CD4-positive, alpha-beta T cell treated with Interleukin-1 beta for 1 hour (primary cell): ENCODE data around the gene KRTAP6-3.

ENCODE experiments used
- DNase-seq, 2 donors: peaks; one replicate each; pipeline ENCODE4 v3.0.0-alpha.2; 2020 to 2022

Gene KRTAP6-3

DNA sequence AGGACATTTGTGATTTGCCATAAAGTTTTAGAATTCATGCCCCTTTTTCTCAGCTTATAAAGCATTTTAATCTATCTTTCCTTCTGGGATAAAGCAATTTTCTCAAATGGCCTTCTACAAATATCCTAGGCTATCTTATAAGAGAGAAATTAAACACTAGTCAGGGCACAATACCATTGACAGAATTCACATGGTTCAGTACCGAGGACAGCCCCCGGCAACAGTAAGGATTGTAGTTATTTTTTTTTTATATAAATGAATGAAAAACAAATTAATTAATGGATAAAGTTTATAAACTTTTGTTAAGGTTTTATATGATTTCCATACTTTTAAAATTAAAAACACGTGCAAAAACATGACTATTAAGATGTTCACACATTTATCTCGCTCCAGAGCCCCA is 35.9 kb downstream of the KRTAP6-3 start:
- DNase-seq, result no peak

GRCh38 chr21:30629200-30629599 is 37.0 kb downstream of the KRTAP6-3 start:
- no peak for DNase-seq

DNA sequence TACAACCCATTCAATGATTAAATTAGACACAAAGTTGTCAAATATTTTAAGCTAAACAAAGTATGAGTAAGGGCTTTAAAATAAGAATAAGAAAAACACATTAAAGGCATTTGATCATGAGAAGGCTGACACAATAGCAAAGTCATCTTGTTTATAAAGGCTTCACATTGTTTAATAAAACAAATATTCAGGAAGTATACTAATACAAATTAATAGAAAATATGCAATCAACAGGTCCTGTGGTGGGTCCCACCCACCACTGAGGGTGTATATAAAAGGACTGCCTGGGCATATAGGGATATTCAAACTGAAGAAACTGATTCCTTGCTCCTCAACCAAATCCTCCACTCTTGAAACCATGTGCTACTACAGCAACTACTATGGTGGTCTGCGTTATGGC is 42.7 kb downstream of the KRTAP6-3 start, which contains the start of gene KRTAP20-2:
TSS of gene KRTAP20-2 (plus strand) at position 301 of the 400 bp plus-strand sequence. CDS start at position 359, 58 bp downstream.
- DNase-seq, result no peak

DNA sequence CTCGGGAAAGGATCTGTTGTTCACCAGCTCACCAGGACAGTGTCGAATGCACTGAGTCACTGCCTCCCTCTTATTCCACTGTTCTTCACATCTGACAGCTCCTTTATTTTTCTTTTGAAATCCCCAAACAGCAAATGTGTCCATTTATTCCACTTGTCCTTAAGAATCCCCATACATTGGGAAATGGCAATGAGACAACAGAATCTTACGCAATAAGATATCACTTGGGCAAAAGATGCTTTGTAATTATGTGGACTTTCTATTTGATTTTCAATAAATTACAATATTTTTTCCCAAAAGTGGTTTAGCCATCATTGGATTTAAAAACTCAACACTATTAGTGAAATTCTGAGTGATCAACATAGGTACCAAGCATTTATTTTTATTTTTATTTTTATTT is 46.4 kb downstream of the KRTAP6-3 start:
- no peak for DNase-seq

DNA sequence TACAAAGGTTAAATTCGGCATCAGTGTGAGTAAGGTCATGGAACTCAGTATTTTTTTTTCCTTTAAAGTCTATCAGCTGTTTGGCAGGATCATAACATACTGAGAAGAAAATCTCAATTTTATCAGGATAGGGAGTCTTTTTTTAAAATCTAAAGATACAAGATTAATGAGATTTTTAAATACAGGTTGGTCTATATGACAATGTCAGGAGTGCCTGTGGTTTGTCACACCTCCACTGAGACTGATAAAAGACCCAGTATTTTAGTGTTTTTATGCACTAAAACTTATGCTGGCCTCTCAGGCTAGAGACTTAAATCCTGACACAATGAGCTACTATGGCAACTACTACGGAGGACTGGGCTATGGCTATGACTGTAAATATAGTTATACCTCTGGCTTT is 50.3 kb downstream of the KRTAP6-3 start, which contains the start of gene KRTAP20-3:
TSS of gene KRTAP20-3 (plus strand) at position 301 of the 400 bp plus-strand sequence.
- DNase-seq, result no peak
